HepG2 (cell line): ENCODE measurements around the gene SLC23A3. TPM values are rescaled to one million over a fixed set of nuclear protein-coding genes. Genes with fewer than 3 reads are reported as not detected.

ENCODE experiments used
- ATF1 ChIP-seq: IDR thresholded peaks from 2 replicates; pipeline ENCODE4 v1.6.1; 2016; ENCODE audit warnings: mild to moderate bottlenecking, control low read depth
- DNMT3B ChIP-seq: conservative IDR thresholded peaks from 2 replicates; pipeline ENCODE4 v1.6.1; 2016; ENCODE audit warnings: missing biosample characterization, control low read depth
- FOXP1 ChIP-seq, 2 experiments: fragments of 450-650 bp in 1 of 2; IDR thresholded peaks; 2 replicates each; pipeline ENCODE4 v1.6.1; 2017 to 2018; ENCODE audit warnings: antibody characterized with exemption in 1 of 2
- GATAD1 ChIP-seq: IDR thresholded peaks from 2 replicates; pipeline ENCODE4 v1.6.1; 2016; ENCODE audit warnings: missing genetic modification reagents, missing compliant biosample characterization
- GFI1 ChIP-seq: sonication (generic); formaldehyde crosslinking; IDR thresholded peaks from 2 replicates; pipeline ENCODE4 v1.5.0; 2020; ENCODE audit warnings: missing genetic modification reagents, mild to moderate bottlenecking, borderline replicate concordance
- MAF1 ChIP-seq: sonication (generic); formaldehyde crosslinking; IDR thresholded peaks from 2 replicates; pipeline ENCODE4 v1.5.0; 2020; ENCODE audit warnings: missing genetic modification reagents, borderline replicate concordance
- MBD4 ChIP-seq: IDR thresholded peaks from 2 replicates; pipeline ENCODE4 v1.6.1; 2012; ENCODE audit warnings: low read length, inconsistent platforms, borderline replicate concordance
- MIER3 ChIP-seq: IDR thresholded peaks from 2 replicates; pipeline ENCODE4 v1.6.1; 2016; ENCODE audit warnings: missing compliant biosample characterization, borderline replicate concordance
- NCOA2 ChIP-seq: sonication (generic); formaldehyde crosslinking; IDR thresholded peaks from 2 replicates; pipeline ENCODE4 v1.8.0; 2022; ENCODE audit warnings: inconsistent platforms
- NR2F2 ChIP-seq: IDR thresholded peaks from 2 replicates; pipeline ENCODE4 v1.6.1; 2012; ENCODE audit warnings: low read depth, inconsistent platforms, borderline replicate concordance
- RXRB ChIP-seq: IDR thresholded peaks from 2 replicates; pipeline ENCODE4 v1.6.1; 2016; ENCODE audit warnings: borderline replicate concordance, missing genetic modification reagents, missing compliant biosample characterization
- ZNF335 ChIP-seq: sonication (generic); formaldehyde crosslinking; IDR thresholded peaks from 2 replicates; pipeline ENCODE4 v1.4.0; 2020; ENCODE audit warnings: missing genetic modification reagents
- ZNF468 ChIP-seq: sonication (generic); formaldehyde crosslinking; IDR thresholded peaks from 2 replicates; pipeline ENCODE4 v1.8.0; 2022; ENCODE audit warnings: mild to moderate bottlenecking, moderate library complexity, missing genetic modification reagents
- ZNF567 ChIP-seq: sonication (generic); formaldehyde crosslinking; IDR thresholded peaks from 2 replicates; pipeline ENCODE4 v1.8.1; 2023; ENCODE audit warnings: mild to moderate bottlenecking, missing genetic modification reagents, borderline replicate concordance
- polyA plus RNA-seq, 8 experiments: library from polyadenylated mRNA; depleted of rRNA in 3 of 8; stranded (reverse) in 7 of 8; unstranded in 1 of 8; fragments of >200 nt; fragmentation: Illumina TruSeq in 4 of 8; extraction: Trizol in 4 of 8; gene quantifications; 2 replicates each; pipeline versions ENCODE4 v1.2.1 to v1.2.3, GENCODE V29; 2011 to 2016; ENCODE audit warnings: low read depth in 4 of 8, missing spikeins in 1 of 8, mixed read lengths in 1 of 8; ENCODE audit not compliant: insufficient read depth in 1 of 8
- total RNA-seq, 5 experiments: library from RNA; depleted of rRNA; stranded (reverse); fragments of >200 nt; fragmentation: Illumina TruSeq; extraction: Trizol; gene quantifications; 2 replicates each; pipeline ENCODE4 v1.2.3, GENCODE V29; 2016; ENCODE audit warnings: low read depth in 1 of 5
- TF ChIP-seq, protein P1 (sequence below): sonication (generic); formaldehyde crosslinking; IDR thresholded peaks from 2 replicates; pipeline ENCODE4 v1.4.0; 2020; ENCODE audit warnings: low read depth, missing genetic modification reagents
- TF ChIP-seq, protein P2 (sequence below): sonication (generic); formaldehyde crosslinking; IDR thresholded peaks from 2 replicates; pipeline ENCODE4 v1.5.1; 2020; ENCODE audit warnings: mild to moderate bottlenecking, moderate library complexity, missing genetic modification reagents
- TF ChIP-seq, protein P3 (sequence below): sonication (generic); formaldehyde crosslinking; IDR thresholded peaks from 2 replicates; pipeline ENCODE4 v1.5.0; 2020; ENCODE audit warnings: mild to moderate bottlenecking, missing genetic modification reagents
- TF ChIP-seq, protein P4 (sequence below): sonication (generic); formaldehyde crosslinking; IDR thresholded peaks from 2 replicates; pipeline ENCODE4 v1.4.0; 2020; ENCODE audit warnings: missing genetic modification reagents

SLC23A3 gene
- total and polyA plus RNA-seq, 2 of the 13 experiments (the other 11 are each of a cell fraction or from before 2014, with no cell fraction given): 0.38 to 0.78 TPM

DNA sequence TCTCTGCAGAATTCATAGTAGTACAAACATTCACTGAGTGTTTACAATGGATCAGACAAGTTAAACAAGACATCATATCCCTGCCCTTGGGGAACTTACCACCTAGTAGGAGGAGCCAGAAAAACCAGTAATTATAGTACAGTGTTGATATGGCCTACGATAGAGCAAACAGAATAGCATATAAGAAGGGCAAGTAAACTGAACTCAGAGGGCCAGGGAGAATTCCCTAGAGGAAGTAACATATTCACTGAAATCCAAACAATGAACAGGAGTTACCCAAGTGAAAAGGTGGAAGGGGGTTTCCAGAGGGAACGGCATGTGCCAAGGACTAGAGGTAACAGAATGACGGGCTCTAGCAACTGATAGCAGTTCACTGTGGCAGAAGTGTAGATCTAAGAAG is 43.3 kb downstream of the SLC23A3 start (continued):
- TF ChIP-seq GFI1 (peak; percentile 52; the same call in 1 of the 2 replicates), FOXP1 (IDR thresholded peaks at IDR 0.05) (no peak), FOXP1 (CRISPR knock-in tag; IDR thresholded peaks at IDR 0.05) (peak; percentile 94), ATF1 (CRISPR knock-in tag) (0 out of 2 replicates have a peak, but pooled peaks have one; percentile 38), GATAD1 (CRISPR knock-in tag) (0 out of 2 replicates have a peak, but pooled peaks have one; percentile 10), MIER3 (CRISPR knock-in tag) (peak; percentile 67; the same call in 1 of the 2 replicates), NCOA2 (CRISPR knock-in tag) (peak; percentile 29; the same call in 1 of the 2 replicates), MBD4 (0 out of 2 replicates have a peak, but pooled peaks have one; percentile 48), NR2F2 (peak; percentile 90), ZNF335 (no peak), ZNF468 (CRISPR knock-in tag) (no peak), MAF1 (CRISPR knock-in tag) (no peak), ZNF567 (CRISPR knock-in tag) (no peak), RXRB (CRISPR knock-in tag) (peak; percentile 47; the same call in 1 of the 2 replicates), DNMT3B (no peak)
- TF ChIP-seq, protein P1, sequence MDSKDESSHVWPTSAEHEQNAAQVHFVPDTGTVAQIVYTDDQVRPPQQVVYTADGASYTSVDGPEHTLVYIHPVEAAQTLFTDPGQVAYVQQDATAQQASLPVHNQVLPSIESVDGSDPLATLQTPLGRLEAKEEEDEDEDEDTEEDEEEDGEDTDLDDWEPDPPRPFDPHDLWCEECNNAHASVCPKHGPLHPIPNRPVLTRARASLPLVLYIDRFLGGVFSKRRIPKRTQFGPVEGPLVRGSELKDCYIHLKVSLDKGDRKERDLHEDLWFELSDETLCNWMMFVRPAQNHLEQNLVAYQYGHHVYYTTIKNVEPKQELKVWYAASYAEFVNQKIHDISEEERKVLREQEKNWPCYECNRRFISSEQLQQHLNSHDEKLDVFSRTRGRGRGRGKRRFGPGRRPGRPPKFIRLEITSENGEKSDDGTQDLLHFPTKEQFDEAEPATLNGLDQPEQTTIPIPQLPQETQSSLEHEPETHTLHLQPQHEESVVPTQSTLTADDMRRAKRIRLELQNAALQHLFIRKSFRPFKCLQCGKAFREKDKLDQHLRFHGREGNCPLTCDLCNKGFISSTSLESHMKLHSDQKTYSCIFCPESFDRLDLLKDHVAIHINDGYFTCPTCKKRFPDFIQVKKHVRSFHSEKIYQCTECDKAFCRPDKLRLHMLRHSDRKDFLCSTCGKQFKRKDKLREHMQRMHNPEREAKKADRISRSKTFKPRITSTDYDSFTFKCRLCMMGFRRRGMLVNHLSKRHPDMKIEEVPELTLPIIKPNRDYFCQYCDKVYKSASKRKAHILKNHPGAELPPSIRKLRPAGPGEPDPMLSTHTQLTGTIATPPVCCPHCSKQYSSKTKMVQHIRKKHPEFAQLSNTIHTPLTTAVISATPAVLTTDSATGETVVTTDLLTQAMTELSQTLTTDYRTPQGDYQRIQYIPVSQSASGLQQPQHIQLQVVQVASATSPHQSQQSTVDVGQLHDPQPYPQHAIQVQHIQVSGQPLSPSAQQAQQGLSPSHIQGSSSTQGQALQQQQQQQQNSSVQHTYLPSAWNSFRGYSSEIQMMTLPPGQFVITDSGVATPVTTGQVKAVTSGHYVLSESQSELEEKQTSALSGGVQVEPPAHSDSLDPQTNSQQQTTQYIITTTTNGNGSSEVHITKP (CRISPR knock-in tag): peak; percentile 86
- TF ChIP-seq, protein P2, sequence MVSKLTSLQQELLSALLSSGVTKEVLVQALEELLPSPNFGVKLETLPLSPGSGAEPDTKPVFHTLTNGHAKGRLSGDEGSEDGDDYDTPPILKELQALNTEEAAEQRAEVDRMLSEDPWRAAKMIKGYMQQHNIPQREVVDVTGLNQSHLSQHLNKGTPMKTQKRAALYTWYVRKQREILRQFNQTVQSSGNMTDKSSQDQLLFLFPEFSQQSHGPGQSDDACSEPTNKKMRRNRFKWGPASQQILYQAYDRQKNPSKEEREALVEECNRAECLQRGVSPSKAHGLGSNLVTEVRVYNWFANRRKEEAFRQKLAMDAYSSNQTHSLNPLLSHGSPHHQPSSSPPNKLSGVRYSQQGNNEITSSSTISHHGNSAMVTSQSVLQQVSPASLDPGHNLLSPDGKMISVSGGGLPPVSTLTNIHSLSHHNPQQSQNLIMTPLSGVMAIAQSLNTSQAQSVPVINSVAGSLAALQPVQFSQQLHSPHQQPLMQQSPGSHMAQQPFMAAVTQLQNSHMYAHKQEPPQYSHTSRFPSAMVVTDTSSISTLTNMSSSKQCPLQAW: peak; percentile 65
- TF ChIP-seq, protein P3, sequence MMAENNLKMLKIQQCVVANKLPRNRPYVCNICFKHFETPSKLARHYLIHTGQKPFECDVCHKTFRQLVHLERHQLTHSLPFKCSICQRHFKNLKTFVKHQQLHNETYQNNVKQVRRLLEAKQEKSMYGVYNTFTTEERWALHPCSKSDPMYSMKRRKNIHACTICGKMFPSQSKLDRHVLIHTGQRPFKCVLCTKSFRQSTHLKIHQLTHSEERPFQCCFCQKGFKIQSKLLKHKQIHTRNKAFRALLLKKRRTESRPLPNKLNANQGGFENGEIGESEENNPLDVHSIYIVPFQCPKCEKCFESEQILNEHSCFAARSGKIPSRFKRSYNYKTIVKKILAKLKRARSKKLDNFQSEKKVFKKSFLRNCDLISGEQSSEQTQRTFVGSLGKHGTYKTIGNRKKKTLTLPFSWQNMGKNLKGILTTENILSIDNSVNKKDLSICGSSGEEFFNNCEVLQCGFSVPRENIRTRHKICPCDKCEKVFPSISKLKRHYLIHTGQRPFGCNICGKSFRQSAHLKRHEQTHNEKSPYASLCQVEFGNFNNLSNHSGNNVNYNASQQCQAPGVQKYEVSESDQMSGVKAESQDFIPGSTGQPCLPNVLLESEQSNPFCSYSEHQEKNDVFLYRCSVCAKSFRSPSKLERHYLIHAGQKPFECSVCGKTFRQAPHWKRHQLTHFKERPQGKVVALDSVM (CRISPR knock-in tag): no peak
- TF ChIP-seq, protein P4, sequence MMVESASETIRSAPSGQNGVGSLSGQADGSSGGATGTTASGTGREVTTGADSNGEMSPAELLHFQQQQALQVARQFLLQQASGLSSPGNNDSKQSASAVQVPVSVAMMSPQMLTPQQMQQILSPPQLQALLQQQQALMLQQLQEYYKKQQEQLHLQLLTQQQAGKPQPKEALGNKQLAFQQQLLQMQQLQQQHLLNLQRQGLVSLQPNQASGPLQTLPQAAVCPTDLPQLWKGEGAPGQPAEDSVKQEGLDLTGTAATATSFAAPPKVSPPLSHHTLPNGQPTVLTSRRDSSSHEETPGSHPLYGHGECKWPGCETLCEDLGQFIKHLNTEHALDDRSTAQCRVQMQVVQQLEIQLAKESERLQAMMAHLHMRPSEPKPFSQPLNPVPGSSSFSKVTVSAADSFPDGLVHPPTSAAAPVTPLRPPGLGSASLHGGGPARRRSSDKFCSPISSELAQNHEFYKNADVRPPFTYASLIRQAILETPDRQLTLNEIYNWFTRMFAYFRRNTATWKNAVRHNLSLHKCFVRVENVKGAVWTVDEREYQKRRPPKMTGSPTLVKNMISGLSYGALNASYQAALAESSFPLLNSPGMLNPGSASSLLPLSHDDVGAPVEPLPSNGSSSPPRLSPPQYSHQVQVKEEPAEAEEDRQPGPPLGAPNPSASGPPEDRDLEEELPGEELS (CRISPR knock-in tag): peak; percentile 74
